GM18868 (cell line): ENCODE results near the gene ZNF695.
"Not testable (repeated sequence)": the region's sequence is repeated elsewhere in the genome, so short reads cannot be mapped to it uniquely, and the experiment has no call there.

Experiments
- ATAC-seq: cut with Tn5 transposase; IDR thresholded peaks from one replicate; pipeline ENCODE4 v1.9.1; 2021; ENCODE audit warnings: mild to moderate bottlenecking, moderate library complexity; ENCODE audit not compliant: unreplicated experiment

ZNF695 gene

DNA sequence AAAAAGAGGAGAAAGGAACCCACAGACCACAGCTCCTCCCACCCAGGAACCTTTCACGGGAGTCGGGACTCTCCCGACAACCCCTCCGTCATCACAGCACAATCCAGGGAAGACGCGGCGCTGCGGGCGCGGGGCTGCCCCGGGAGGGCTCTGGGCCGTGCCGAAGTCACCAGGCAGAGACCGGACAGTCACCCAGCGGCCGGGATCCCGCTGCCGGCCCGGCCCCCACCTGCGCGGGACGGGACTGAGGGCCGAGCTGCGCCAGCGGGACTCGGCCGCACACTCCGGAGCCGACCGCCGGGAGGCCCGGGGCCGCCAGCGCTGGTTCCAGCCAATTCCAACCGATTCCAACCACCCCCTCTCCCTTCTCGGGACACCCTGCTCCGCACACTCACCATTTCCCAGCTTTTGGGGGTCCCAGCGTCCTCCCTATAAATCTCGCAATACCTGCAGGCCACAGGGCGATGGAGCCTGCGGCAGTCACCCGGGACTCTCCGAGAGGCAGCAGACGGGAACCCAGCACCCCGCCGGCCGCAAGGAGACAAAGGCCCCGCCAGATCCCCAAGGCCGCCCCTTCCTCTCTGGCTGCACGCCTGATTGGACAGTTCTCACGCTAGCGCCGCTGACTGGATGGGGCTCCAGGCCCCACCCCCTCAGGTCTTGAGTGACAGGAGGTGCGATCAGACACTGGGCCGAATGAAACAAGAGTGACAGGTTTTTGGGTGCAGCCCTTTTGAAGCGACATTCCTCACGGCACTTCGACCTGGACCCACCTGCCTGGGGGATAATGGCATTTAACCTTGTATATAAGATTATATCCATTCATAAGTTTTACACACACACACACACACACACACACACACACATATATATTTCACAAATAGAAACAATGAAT is at the start of gene ZNF695:
ZNF695 (minus strand) TSS at position 547 of the 895 bp plus-strand sequence; CDS start at position 398, 149 bp downstream.
- ATAC-seq: peak; percentile 100

DNA sequence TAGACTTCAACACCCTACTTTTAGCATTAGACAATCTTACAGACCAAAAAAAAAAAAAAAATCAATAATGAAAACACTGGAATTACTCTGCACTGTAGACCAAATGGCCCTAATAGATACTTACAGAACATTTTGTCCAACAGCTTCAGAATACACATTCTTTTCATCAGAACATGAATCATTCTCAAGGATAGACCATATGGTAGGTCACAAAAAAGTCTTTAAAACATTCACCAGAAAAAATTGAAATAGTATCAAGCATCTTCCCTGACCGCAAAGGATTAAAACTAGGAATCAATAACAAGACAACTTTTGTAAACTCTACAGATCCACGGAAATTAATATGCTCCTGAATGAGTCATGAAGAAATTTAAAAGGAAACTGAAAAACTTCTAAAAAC is 48.2 kb upstream of the ZNF695 start:
- ATAC-seq: no peak

DNA sequence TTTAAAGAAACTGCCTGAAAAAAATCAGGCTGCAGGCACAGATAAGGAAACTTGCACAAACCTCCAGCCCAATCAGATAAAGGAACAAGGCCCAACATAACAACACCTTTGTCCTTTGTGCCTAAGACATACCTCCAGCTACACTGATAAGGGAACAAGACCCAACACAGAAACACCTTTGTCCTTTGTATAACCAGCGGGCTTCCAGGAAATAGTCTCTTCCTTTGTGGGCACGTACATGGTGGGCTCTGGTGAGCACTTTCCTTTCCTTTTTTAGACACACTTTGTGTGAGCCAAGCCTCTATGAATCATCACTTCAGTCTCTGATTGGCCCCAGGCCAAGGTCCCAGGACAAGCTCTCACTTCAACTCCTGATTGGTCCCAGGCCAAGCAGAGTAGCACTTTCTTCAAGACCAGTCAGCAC is 47.1 kb upstream of the ZNF695 start:
- no peak for ATAC-seq

DNA sequence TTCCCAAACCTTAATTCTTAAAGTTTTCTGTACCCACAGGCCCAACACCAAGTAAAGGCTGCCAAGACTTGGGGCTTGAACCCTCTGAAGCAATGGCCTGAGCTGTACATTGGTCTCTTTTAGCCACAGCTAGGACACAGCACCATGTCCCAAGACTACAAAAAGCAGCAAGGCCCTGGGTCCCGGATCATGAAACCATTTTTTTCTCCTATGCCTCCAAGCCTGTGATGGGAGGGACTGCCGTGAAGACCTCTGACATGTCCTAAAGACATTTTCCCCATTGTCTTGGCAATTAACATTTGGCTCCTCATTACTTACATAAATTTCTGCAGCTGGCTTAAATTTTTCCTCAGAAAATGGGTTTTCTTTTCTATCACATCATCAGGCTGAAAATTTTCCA is 39.8 kb upstream of the ZNF695 start:
- ATAC-seq: no peak

DNA sequence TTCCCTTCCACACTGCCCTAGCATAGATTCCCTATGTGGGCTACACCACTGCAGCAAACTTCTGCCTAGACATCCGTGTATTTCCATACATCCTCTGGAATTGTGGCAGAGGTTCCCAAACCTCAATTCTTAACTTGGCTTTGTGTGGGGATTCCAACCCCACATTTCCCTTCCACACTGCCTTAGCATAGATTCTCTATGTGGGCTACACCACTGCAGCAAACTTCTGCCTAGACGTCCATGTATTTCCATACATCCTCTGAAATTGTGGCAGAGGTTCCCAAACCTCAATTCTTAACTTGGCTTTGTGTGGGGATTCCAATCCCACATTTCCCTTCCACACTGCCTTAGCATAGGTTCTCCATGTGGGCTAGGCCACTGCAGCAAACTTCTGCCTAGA is 39.4 kb upstream of the ZNF695 start:
- no peak for ATAC-seq

DNA sequence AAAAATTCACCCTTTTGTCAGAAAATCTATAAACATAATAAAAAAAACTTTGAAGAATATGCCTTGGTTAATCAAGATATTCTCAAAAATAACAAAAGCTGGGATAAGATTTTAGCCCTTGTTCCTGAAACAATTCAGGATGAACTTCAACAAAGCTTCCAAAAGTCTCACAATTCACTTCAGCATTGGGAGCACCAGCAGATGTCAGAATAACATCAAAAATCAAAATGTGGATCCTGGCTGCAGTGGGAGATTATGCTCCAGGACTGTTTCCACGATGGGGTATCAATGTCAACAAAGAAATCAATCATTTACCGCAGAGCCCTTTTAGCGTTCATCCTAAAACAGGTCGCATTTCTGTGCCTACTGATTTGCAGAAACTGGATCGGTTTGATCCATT is 35.5 kb upstream of the ZNF695 start:
- ATAC-seq: no peak

DNA sequence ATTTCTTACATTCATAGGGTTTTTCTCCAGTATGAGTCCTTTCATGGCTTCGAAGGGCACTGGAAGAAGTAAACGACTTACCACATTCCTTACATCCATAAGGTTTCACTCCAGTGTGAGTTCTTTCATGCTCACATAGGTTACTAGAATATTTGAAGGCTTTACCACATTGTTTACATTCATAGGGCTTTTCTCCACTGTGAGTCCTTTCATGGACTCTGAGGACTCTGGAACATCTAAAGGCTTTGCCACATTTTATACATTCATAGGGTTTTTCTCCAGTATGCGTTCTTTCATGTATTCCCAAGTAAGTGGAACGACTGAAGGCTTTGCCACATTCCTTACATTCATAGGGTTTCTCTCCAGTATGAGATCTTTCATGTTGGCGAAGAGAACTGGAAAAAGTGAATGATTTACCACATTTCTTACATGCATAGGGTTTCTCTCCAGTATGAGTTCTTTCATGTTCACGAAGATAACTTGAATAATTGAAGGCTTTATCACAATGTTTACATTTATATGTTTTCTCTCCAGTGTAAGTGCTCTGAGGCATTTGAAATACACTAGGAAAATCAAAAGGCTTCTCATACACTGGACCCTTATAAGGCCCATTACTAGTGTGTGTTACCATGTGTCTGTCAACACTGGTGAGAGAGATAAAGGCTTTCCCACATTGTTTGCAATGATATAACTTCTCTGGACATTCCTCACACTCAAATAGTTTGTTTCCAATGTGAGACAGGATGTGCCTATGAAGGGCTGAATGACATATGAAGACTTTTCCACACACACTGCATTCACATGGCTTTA is 29.9 kb upstream of the ZNF695 start:
- ATAC-seq: no peak

DNA sequence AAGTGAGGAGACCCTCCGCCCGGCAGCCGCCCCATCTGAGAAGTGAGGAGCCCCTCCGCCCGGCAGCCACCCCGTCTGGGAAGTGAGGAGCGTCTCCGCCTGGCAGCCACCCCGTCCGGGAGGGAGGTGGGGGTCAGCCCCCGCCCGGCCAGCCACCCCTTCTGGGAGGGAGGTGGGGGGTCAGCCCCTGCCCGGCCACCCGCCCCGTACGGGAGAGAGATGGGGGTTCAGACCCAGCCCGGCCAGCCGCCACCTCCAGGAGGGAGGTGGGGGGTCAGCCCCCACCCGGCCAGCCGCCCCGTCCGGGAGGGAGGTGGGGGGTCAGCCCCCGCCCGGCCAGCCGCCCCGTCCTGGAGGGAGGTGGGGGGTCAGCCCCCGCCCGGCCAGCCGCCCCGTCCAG is 24.4 kb upstream of the ZNF695 start:
- not testable (repeated sequence) for ATAC-seq

DNA sequence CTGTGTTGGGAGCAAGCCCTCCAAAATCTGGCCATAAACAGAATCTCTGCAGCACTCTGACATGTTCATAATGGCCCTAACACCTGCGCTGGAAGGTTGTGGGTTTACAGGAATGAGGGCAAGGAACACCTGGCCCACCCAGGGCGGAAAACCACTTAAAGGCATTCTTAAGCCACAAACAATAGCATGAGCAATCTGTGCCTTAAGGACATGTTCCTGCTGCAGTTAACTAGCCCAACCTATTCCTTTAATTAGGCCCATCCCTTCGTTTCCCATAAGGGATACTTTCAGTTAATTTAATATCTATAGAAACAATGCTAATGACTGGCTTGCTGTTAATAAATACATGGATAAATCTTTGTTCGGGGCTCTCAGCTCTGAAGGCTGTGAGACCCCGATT is 16.8 kb upstream of the ZNF695 start:
- ATAC-seq: not testable (repeated sequence)

DNA sequence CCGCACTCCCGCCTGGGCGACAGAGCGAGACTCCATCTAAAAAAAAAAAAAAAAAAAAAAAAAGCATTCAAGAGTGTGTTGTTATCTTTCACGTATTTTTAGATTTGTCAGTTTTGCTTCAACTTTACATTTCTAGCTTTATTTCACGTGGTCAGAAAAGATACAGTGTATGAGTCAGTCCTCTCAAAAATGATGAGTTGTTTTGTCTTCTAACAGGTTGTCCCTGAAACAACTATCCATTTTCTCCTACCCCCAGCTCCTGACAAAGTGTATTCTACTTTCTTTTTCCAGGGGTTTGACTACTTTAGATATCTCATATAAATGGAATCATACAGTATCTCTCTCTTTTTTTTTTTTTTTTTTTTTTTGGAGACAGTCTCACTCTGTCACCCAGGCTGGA is 5.5 kb upstream of the ZNF695 start:
- ATAC-seq: no peak

DNA sequence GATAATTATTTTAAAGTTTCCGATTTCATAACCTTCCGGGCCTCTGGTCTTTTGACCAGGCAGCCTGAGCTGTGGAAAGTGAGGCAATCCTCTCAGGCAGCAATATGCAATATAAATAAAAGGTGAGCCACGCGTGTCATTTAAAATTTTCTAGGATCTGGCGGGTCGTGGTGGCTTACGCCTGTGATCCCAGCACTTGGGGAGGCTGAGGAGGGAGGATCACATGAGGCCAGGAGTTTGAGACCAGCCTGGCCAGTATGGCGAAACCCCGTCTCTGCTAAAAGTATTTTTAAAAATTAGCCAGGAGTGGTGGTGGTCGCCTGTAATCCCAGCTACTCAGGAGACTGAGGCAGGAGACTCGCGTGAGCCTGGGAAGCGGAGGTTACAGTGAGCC is 546 bp upstream of the ZNF695 start:
- ATAC-seq: no peak

DNA sequence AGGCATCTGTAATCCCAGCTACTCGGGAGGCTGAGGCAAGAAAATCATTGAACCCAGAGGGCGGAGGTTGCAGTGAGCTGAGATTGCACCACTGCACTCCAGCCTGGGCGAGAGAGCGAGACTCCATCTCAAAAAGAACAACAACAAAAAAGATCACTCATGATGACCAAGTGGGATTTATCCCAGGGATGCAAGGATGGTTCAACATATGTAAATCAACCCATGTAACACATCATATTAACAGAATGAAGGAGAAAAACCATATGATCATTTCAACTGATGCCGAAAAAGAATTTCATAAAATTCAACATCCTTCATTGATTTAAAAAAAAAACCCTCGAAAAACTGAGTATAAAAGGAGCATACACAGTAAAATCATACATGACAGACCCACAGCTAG is 3.8 kb downstream of the ZNF695 start:
- not testable (repeated sequence) for ATAC-seq

DNA sequence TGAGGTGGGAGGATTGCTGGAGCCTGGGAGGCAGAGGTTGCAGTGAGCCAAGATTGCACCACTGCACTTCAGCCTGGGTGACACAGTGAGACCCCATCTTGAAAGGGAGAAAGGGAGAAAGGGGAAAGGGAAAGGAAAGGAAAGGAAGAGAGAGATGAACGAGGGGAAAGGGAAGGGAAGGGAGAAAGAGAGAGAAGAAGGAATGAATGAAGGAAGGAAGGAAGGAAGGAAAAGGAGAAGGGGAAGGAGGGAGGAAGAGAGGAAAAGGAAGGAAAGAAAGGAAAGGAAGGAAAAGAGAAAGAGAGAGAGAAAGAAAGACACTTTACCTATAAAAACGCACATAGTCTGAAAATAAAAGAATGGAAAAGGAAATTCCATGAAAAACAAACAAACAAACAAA is 18.0 kb downstream of the ZNF695 start:
- ATAC-seq: no peak

DNA sequence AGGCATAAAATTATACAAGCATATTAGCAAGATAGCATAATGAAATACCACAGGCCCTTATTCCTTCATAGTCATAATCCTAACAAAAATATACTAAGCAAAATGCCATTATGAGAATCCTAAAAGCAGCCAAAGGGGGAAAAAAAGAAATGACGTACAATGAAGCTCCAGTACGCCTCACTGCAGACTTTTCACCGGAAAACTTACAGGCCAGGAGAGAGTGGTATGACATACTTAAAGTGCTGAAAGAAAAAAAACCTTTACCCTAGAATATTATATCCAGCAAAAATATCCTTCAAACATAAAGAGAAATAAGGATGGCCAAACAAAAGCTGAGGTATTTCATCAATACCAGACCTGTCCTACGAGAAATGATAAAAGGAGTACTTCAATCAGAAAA is 19.5 kb downstream of the ZNF695 start:
- ATAC-seq: no peak

DNA sequence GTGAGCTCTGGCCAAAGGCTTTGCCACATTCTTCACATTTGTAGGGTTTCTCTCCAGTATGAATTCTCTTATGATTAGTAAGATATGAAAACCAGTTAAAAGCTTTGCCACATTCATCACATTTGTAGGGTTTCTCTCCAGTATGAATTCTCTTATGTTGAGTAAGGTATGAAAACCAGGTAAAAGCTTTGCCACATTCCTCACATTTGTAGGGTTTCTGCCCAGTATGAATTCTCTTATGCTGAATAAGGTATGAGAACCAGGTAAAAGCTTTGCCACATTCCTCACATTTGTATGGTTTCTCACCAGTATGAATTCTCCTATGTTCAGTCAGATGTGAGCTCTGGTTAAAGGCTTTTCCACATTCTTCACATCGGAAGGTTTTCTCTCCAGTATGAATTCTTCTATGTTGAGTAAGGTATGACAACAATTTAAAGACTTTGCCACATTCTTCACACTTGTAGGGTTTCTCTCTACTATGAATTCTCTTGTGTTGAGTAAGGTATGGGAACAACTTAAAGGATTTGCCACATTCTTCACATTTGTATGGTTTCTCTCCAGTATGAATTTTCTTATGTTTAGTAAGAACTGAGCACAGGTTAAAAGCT is 20.7 kb downstream of the ZNF695 start:
- ATAC-seq: no peak

DNA sequence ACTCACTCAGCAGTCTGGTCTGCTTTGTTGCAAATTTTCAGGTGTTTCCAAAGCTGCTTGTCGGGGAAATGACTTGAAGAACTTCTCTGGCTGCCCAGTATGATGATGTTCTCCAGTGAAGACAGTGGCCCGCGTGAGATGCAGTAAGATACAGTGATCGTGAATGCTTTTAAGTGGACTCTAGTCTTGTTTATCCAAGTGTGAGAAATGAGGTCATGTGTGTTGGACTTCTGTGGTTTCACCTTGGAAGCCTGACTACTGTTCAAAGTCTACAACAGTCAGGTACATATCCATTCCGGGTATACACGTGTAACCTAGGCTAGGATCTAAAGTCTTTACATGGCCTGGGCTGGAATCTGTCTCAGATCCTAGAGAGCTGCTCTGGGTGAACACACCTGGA is 29.1 kb downstream of the ZNF695 start:
- ATAC-seq: no peak

DNA sequence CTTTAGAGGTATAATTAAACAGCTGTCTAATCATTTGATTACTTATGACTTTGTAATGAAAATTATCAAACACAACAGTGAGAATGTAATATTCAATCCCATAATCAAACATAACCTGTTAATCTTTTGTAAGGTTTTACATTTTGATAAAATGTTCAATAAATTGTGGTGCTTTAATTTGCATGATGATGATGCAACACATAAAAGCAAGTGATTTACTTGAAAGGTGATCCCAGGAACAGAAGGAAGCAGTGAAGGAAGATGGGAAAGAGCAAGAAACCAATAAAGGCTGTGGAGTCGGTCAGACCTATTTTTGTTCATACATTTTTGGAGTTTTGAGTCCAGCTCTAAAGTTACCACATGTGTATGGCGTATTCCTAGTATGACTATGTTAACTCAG is 29.6 kb downstream of the ZNF695 start:
- no peak for ATAC-seq

DNA sequence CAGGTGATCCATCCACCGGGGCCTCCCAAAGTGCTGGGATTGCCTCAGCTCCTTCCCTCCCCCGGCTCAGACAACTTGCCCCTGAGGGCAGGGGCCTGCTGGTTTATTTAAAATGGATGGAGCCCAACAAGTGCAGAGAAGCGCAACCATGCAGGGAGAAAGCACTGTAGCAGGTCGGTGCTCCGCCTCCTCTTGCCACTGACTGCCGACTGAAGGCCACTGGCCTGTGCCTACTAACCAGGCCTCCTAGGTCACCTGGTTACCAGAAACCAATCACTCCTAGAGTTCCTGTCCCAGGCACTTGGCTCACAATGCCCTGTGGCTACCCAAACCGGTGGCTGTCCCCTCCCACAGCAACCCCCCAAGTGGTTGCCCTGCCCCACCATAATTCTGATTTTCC is 35.9 kb downstream of the ZNF695 start:
- ATAC-seq: no peak

DNA sequence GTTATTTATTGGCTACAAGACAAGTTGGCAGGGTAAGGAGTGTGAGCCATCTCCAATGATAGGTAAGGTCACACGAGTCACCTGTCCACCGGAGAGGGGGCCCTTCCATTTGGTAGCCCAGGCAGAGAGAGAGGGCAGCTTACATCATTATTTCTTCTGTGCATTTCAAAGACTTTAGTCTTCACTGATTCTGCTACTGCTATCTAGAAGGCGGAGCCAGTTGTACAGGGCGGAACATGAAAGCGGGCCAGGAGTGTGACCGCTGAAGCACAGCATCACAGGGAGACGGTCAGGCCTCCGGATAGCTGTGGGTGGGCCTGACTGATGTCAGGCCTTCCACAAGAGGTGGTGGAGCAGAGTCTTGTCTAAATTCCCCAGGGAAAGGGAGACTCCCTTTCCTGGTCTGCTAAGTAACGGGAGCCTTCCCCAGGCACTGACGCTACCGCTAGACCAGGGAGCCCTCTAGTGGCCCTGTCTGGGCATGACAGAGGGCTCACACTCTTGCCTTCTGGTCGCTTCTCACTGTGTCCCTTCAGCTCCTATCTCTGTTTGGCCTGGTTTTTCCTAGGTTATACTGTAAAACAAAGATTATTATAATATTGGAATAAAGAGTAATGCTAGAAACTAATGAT is 36.7 kb downstream of the ZNF695 start:
- ATAC-seq: no peak

DNA sequence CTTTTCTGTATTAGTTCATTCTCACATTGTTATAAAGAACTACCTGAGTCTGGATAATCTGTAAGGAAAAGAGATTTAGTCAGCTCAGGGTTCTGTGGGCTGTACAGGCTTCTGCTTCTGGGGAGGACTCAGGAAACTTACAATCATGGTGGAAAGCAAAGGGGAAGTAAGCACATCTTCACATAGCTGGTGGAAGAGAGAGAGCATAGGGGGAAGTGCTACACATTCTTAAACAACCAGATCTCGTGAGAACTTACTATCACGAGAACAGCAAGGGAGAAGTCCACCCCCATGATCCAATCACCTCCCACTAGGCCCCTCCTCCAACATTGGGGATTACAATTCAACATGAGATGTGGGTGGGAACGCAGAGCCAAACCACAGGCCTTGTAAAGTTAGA is 38.2 kb downstream of the ZNF695 start:
- ATAC-seq: no peak

DNA sequence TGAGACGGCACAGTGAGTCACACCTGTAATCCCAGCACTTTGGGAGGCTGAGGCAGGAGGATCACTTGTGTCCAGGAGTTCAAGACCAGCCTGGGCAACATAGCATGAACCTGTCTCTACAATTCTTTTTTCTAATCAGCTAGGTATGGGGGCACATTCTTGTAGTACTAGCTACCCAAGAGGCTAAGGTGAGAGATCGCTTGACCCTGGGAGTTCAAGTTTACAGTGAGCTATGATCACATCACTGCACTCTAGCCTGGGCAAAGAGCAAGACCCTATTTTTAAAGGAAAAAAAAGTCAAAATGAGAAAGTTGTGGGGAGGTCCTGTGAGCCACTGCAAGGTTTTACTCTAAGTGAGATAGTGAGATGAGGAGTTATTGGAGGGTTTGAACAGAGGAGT is 41.4 kb downstream of the ZNF695 start:
- ATAC-seq: no peak
